Smooth muscle cell (in vitro differentiated cells): ENCODE measurements around the gene NEURL1. TPM values are rescaled to one million over a fixed set of nuclear protein-coding genes. Genes with fewer than 3 reads are reported as not detected.

ENCODE experiments used
- DNase-seq: peaks from one replicate; lab custom pipeline; 2025; ENCODE audit not compliant: unreplicated experiment; lab: John Stamatoyannopoulos, UW
- H2AFZ ChIP-seq: fragments of 200-600 bp; sonication (generic); 2 replicates; pipeline ENCODE4 v1.6.0; 2016; ENCODE audit warnings: antibody characterized with exemption, low read depth, mild to moderate bottlenecking
- H3F3A ChIP-seq: fragments of 200-600 bp; sonication (generic); 2 replicates; pipeline ENCODE4 v1.6.0; 2017; ENCODE audit warnings: antibody characterized with exemption, low read depth
- H3K27ac ChIP-seq: fragments of 200-600 bp; sonication (generic); 2 replicates; pipeline ENCODE4 v1.5.1; 2016; ENCODE audit warnings: low read depth, mild to moderate bottlenecking
- H3K27me3 ChIP-seq: fragments of 200-600 bp; sonication (generic); 2 replicates; pipeline ENCODE4 v1.6.1; 2016; ENCODE audit warnings: low read depth, mild to moderate bottlenecking
- H3K36me3 ChIP-seq: fragments of 200-600 bp; sonication (generic); 2 replicates; pipeline ENCODE4 v1.5.1; 2016; ENCODE audit warnings: low read depth
- H3K4me1 ChIP-seq: fragments of 200-600 bp; sonication (generic); 2 replicates; pipeline ENCODE4 v1.5.1; 2016; ENCODE audit warnings: low read depth
- H3K4me2 ChIP-seq: fragments of 200-600 bp; sonication (generic); 2 replicates; pipeline ENCODE4 v1.6.0; 2016; ENCODE audit warnings: mild to moderate bottlenecking
- H3K4me3 ChIP-seq: fragments of 200-600 bp; sonication (generic); 2 replicates; pipeline ENCODE4 v1.5.1; 2016; ENCODE audit warnings: mild to moderate bottlenecking
- H3K79me2 ChIP-seq: fragments of 200-600 bp; sonication (generic); 2 replicates; pipeline ENCODE4 v1.6.0; 2016; ENCODE audit warnings: low read depth, mild to moderate bottlenecking
- H3K9ac ChIP-seq: fragments of 200-600 bp; sonication (generic); 2 replicates; pipeline ENCODE4 v1.6.0; 2016; ENCODE audit warnings: low read depth
- H3K9me3 ChIP-seq: fragments of 200-600 bp; sonication (generic); replicated peaks from 2 replicates; pipeline ENCODE4 v1.5.1; 2016; ENCODE audit warnings: low read depth
- H4K20me1 ChIP-seq: fragments of 200-600 bp; sonication (generic); 2 replicates; pipeline ENCODE4 v1.6.0; 2016; ENCODE audit warnings: low read depth
- WGBS: methylation state at CpG from one replicate; pipeline ENCODE4 v1.1.7; 2016; ENCODE audit warnings: low lambda C conversion rate; 5-methylcytosine and 5-hydroxymethylcytosine counted together
- polyA plus RNA-seq: library from polyadenylated mRNA; unstranded; fragments of >200 nt; fragmentation: Nextera tagmentation; extraction: Ambion mirVana; gene quantifications from 2 replicates; pipeline ENCODE4 v1.2.1, GENCODE V29; 2016
- total RNA-seq: library from RNA; depleted of rRNA; stranded (reverse); fragments of >200 nt; gene quantifications from 2 replicates; pipeline ENCODE4 v1.2.3, GENCODE V29; 2014
- TF ChIP-seq, protein P1 (sequence below): fragments of 200-600 bp; sonication (generic); IDR thresholded peaks from 2 replicates; pipeline ENCODE4 v1.5.1; 2017; ENCODE audit warnings: borderline replicate concordance, mild to moderate bottlenecking, antibody characterized with exemption; ENCODE audit not compliant: insufficient read depth, poor library complexity, severe bottlenecking

NEURL1 gene
- total and polyA plus RNA-seq, 2 experiments from 2014 or later: 0.04 to 0.91 TPM

- Histone ChIP-seq H3K4me3 (no peak overlapping the region), H3K27ac (no peak overlapping the region), H3K36me3 (no peaks in the 10 kb centered on the region), H3K4me2 (no peak overlapping the region), H3K27me3 (no peaks in the 10 kb centered on the region), H2AFZ (no peak overlapping the region), H3K4me1 (peaks cover 6% of the 10 kb centered on the region), H4K20me1 (no peaks in the 10 kb centered on the region), H3K79me2 (no peaks in the 10 kb centered on the region), H3K9me3 (no peaks in the 10 kb centered on the region), H3F3A (no peaks in the 10 kb centered on the region), H3K9ac (no peak overlapping the region)
- DNase-seq: no peak
- TF ChIP-seq, protein P1, sequence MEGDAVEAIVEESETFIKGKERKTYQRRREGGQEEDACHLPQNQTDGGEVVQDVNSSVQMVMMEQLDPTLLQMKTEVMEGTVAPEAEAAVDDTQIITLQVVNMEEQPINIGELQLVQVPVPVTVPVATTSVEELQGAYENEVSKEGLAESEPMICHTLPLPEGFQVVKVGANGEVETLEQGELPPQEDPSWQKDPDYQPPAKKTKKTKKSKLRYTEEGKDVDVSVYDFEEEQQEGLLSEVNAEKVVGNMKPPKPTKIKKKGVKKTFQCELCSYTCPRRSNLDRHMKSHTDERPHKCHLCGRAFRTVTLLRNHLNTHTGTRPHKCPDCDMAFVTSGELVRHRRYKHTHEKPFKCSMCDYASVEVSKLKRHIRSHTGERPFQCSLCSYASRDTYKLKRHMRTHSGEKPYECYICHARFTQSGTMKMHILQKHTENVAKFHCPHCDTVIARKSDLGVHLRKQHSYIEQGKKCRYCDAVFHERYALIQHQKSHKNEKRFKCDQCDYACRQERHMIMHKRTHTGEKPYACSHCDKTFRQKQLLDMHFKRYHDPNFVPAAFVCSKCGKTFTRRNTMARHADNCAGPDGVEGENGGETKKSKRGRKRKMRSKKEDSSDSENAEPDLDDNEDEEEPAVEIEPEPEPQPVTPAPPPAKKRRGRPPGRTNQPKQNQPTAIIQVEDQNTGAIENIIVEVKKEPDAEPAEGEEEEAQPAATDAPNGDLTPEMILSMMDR: no peak
- 96% methylated on average over 32 of the region's 32 CpGs for WGBS
These were observed 20.2 kb upstream of the NEURL1 start for GRCh38 chr10:103473261-103473671.

- WGBS: 85% methylated on average over 3 of the region's 3 CpGs
- TF ChIP-seq, protein P1: no peak
- no peak for DNase-seq
These were observed 19.4 kb upstream of the NEURL1 start for GRCh38 chr10:103474077-103474476.

GRCh38 chr10:103475437-103475836 lies 18.1 kb upstream of the NEURL1 start:
- no peaks in the 10 kb centered on the region for H3K9me3 ChIP-seq
- TF ChIP-seq, protein P1: no peak
- no peak overlapping the region for H2AFZ ChIP-seq
- WGBS: 86% methylated on average over 4 of the region's 4 CpGs
- no peaks in the 10 kb centered on the region for H3K27me3 ChIP-seq
- no peak for DNase-seq
- H3K9ac ChIP-seq: no peak overlapping the region
- H3K4me1 ChIP-seq: peaks cover 6% of the 10 kb centered on the region
- H3K4me3 ChIP-seq: no peak overlapping the region
- H3K4me2 ChIP-seq: no peak overlapping the region
- no peak overlapping the region for H3K27ac ChIP-seq
- H4K20me1 ChIP-seq: no peaks in the 10 kb centered on the region
- no peaks in the 10 kb centered on the region for H3K79me2 ChIP-seq
- H3K36me3 ChIP-seq: no peaks in the 10 kb centered on the region
- H3F3A ChIP-seq: no peaks in the 10 kb centered on the region

More at GRCh38 chr10:103474077-103474476, 19.4 kb upstream of the NEURL1 start:
- no peak overlapping the region for H3K4me3 ChIP-seq
- H3F3A ChIP-seq: no peaks in the 10 kb centered on the region
- no peaks in the 10 kb centered on the region for H3K36me3 ChIP-seq
- H3K9me3 ChIP-seq: no peaks in the 10 kb centered on the region
- H3K27me3 ChIP-seq: no peaks in the 10 kb centered on the region
- no peak overlapping the region for H3K9ac ChIP-seq
- no peak overlapping the region for H3K27ac ChIP-seq
- H2AFZ ChIP-seq: no peak overlapping the region
- H3K4me1 ChIP-seq: peaks cover 6% of the 10 kb centered on the region
- no peak overlapping the region for H3K4me2 ChIP-seq
- H4K20me1 ChIP-seq: no peaks in the 10 kb centered on the region
- H3K79me2 ChIP-seq: no peaks in the 10 kb centered on the region

DNA sequence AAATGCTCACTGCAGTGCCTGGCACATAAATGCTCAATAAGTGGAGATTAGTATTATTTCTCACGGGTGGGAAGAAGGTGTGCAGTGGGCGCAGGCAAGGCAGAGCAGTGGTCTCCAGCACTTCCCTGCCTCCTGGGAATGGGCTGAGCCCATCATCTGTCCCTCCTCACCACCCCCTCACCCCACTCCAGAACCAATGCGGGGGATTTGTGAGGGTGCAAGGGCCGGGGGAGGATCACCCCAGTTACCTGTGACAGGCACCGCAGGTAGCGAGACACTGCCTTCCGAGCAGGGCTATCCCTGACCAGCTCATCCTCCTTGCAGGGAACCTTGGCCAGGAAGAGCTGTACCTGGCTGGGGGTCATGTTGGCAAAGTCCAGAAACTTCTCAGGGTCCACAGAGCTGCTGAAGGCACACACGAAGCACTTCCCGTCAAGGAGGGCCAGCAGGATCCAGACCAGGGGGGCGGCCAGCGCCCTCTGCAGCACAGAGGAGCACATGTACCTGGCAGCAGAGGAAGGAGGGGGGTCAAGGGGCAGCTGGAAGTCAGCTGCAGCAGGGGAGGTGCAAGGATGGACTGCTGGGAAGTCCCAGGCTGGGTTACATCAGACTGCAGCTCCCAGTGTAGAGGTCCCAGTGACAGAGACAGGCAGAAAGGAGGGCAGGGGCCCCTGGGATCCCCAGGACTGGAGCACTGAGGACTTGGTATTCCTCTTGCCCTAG lies 17.3 kb upstream of the NEURL1 start:
- Histone ChIP-seq H3K4me2 (no peak overlapping the region), H3K27ac (no peak overlapping the region), H3K4me3 (no peak overlapping the region), H3F3A (no peaks in the 10 kb centered on the region), H2AFZ (no peak overlapping the region), H3K9ac (no peak overlapping the region), H3K36me3 (no peaks in the 10 kb centered on the region), H4K20me1 (no peaks in the 10 kb centered on the region), H3K9me3 (no peaks in the 10 kb centered on the region), H3K27me3 (no peaks in the 10 kb centered on the region), H3K4me1 (peaks cover 4% of the 10 kb centered on the region), H3K79me2 (no peaks in the 10 kb centered on the region)
- DNase-seq: no peak
- WGBS: 65% methylated on average over 11 of the region's 11 CpGs
- TF ChIP-seq, protein P1: no peak
